Thoracic aorta (tissue), 2 donors: Measurements from ENCODE around the gene ASIC5. TPM values are rescaled to one million over a fixed set of nuclear protein-coding genes. Genes with fewer than 3 reads are reported as not detected.

Experiments used
- ATAC-seq: fragments of 150-250 bp; one replicate; pipeline ENCODE4 v1.8.0; 2017; ENCODE audit warnings: low read depth; ENCODE audit not compliant: insufficient number of reproducible peaks, low FRiP score
- DNase-seq: peaks from one replicate; pipeline ENCODE4 v3.0.0-alpha.2; 2020; ENCODE audit warnings: low spot score
- H3K27ac ChIP-seq, 2 donors: fragments of 200-600 bp; sonication (generic); 1 replicate in 1 of 2; 2 replicates in 1 of 2; pipeline ENCODE4 v1.5.1; 2016; ENCODE audit warnings: mild to moderate bottlenecking in 2 of 2, moderate library complexity in 2 of 2
- H3K27me3 ChIP-seq: fragments of 200-600 bp; sonication (generic); replicated peaks from 2 replicates; pipeline ENCODE4 v1.6.0; 2016; ENCODE audit warnings: mild to moderate bottlenecking; ENCODE audit not compliant: insufficient read depth
- H3K36me3 ChIP-seq: fragments of 200-600 bp; sonication (generic); one replicate; pipeline ENCODE4 v1.5.1; 2016
- H3K4me1 ChIP-seq, 2 donors: fragments of 200-600 bp; sonication (generic); 1 replicate in 1 of 2; 2 replicates in 1 of 2; pipeline versions ENCODE4 v1.5.1 to v1.6.0; 2016; ENCODE audit warnings: low read depth in 2 of 2, mild to moderate bottlenecking in 1 of 2; ENCODE audit not compliant: control insufficient read depth in 1 of 2
- H3K4me3 ChIP-seq: fragments of 200-600 bp; sonication (generic); 2 replicates; pipeline ENCODE4 v1.5.1; 2016; ENCODE audit warnings: mild to moderate bottlenecking
- H3K9me3 ChIP-seq: fragments of 200-600 bp; sonication (generic); 2 replicates; pipeline ENCODE4 v1.5.1; 2016
- CTCF ChIP-seq: fragments of 200-600 bp; sonication (generic); IDR thresholded peaks from one replicate; pipeline ENCODE4 v1.5.1; 2019; ENCODE audit warnings: antibody characterized with exemption
- total RNA-seq, 2 donors: library from RNA; depleted of rRNA; stranded (reverse); fragments of >200 nt; gene quantifications; one replicate each; pipeline versions ENCODE4 v1.1.0 to v1.2.3, GENCODE V29; 2016

ASIC5 gene
- not detected for total RNA-seq

- no peak for DNase-seq
- no peaks in the 10 kb centered on the region for H3K4me1 ChIP-seq
- no peak within 1 kb of the TSS for H3K4me3 ChIP-seq
- no peak for TF ChIP-seq CTCF
- H3K27me3 ChIP-seq = no peaks in the 10 kb centered on the region
- H3K9me3 ChIP-seq = no peaks in the 10 kb centered on the region
- ATAC-seq = no peak
- H3K36me3 ChIP-seq = no peaks in the 10 kb centered on the region
- no peak within 1 kb of the TSS for H3K27ac ChIP-seq
These were observed at the start of gene ASIC5 for GRCh38 chr4:155866177-155866576. ASIC5 (minus strand) TSS chr4:155866277; CDS start chr4:155866226, 51 bp downstream.

GRCh38 chr4:155914782-155915181, 48.7 kb upstream of the ASIC5 start:
- no peak for TF ChIP-seq CTCF
- ATAC-seq = no peak

GRCh38 chr4:155911905-155912304, 45.8 kb upstream of the ASIC5 start:
- ATAC-seq = no peak
- no peak for DNase-seq
- H3K27ac ChIP-seq = no peak overlapping the region
- TF ChIP-seq CTCF = no peak
- H3K36me3 ChIP-seq = no peaks in the 10 kb centered on the region
- no peak overlapping the region for H3K4me3 ChIP-seq
- no peaks in the 10 kb centered on the region for H3K27me3 ChIP-seq
- no peaks in the 10 kb centered on the region for H3K9me3 ChIP-seq
- peaks cover 0 to 3% of the 10 kb centered on the region in 2 donors for H3K4me1 ChIP-seq

More at GRCh38 chr4:155914782-155915181, 48.7 kb upstream of the ASIC5 start:
- no peaks in the 10 kb centered on the region for H3K27me3 ChIP-seq
- H3K4me1 ChIP-seq = no peaks in the 10 kb centered on the region
- no peaks in the 10 kb centered on the region for H3K9me3 ChIP-seq
- H3K4me3 ChIP-seq = no peak overlapping the region
- no peak overlapping the region for H3K27ac ChIP-seq
- H3K36me3 ChIP-seq = no peaks in the 10 kb centered on the region
- DNase-seq = no peak

GRCh38 chr4:155909615-155910226, 43.6 kb upstream of the ASIC5 start:
- Histone ChIP-seq H3K27ac (no peak overlapping the region), H3K9me3 (no peaks in the 10 kb centered on the region), H3K27me3 (no peaks in the 10 kb centered on the region), H3K4me3 (no peak overlapping the region), H3K36me3 (no peaks in the 10 kb centered on the region), H3K4me1 (peaks cover 0 to 3% of the 10 kb centered on the region in 2 donors)
- no peak for TF ChIP-seq CTCF
- ATAC-seq (no peak), DNase-seq (no peak)

GRCh38 chr4:155908187-155909139, 42.4 kb upstream of the ASIC5 start:
- no peaks in the 10 kb centered on the region for H3K9me3 ChIP-seq
- DNase-seq (no peak), ATAC-seq (no peak)
- peaks cover 0 to 3% of the 10 kb centered on the region in 2 donors for H3K4me1 ChIP-seq
- H3K27me3 ChIP-seq = no peaks in the 10 kb centered on the region
- H3K4me3 ChIP-seq = no peak overlapping the region
- H3K27ac ChIP-seq = no peak overlapping the region
- no peaks in the 10 kb centered on the region for H3K36me3 ChIP-seq
- TF ChIP-seq CTCF = no peak
